LNCaP clone FGC (cell line): ENCODE measurements around the gene COPZ1.

Source experiments
- DNase-seq: peaks from one replicate; pipeline ENCODE4 v3.0.0-alpha.2; 2011; ENCODE audit warnings: low read depth
- H3K4me3 ChIP-seq: 2 replicates; pipeline ENCODE4 v1.5.1; 2011; ENCODE audit warnings: mild to moderate bottlenecking, low read depth, low read length, control low read depth
- CTCF ChIP-seq: IDR thresholded peaks from 2 replicates; pipeline ENCODE4 v1.5.1; 2012; ENCODE audit warnings: mild to moderate bottlenecking; ENCODE audit not compliant: control insufficient read depth, insufficient read depth; ENCODE audit errors: extremely low read depth

COPZ1 gene

GRCh38 chr12:54398218-54398617 lies 73.3 kb downstream of the COPZ1 start:
- no peak for TF ChIP-seq CTCF
- H3K4me3 ChIP-seq: no peak overlapping the region
- no peak for DNase-seq

GRCh38 chr12:54398995-54399793 lies 74.3 kb downstream of the COPZ1 start:
- H3K4me3 ChIP-seq: no peak overlapping the region
- peak; percentile 100 for TF ChIP-seq CTCF
- DNase-seq: peak; percentile 41

- no peak overlapping the region for H3K4me3 ChIP-seq
- DNase-seq: no peak
- no peak for TF ChIP-seq CTCF
Observed at GRCh38 chr12:54401119-54401518, 76.2 kb downstream of the COPZ1 start.
